GM12874 (cell line): ENCODE measurements around the gene CGB1.
A peak's percentile ranks its signal among the peaks of the same experiment; 100 is the strongest.

ENCODE experiments used
- CTCF ChIP-seq: IDR thresholded peaks from 2 replicates; pipeline ENCODE4 v1.5.1; 2011; ENCODE audit warnings: low read depth, mild to moderate bottlenecking, control low read depth, low read length, moderate library complexity; ENCODE audit not compliant: insufficient read depth

Gene CGB1

GRCh38 chr19:49004133-49004532 lies 32.6 kb downstream of the CGB1 start:
- TF ChIP-seq CTCF = no peak

GRCh38 chr19:48999481-49000325 lies 37.0 kb downstream of the CGB1 start:
- TF ChIP-seq CTCF = peak; percentile 82

GRCh38 chr19:48997972-48998371 lies 38.7 kb downstream of the CGB1 start:
- peak; percentile 66 for TF ChIP-seq CTCF

GRCh38 chr19:48994035-48994386 lies 42.7 kb downstream of the CGB1 start:
- TF ChIP-seq CTCF = no peak

GRCh38 chr19:48993175-48994034 lies 43.3 kb downstream of the CGB1 start, which contains the start of the genes GYS1 and RUVBL2:
Gene GYS1 (minus strand): TSS chr19:48993309. CDS start chr19:48993112, 197 bp downstream.
Gene RUVBL2 (plus strand): TSS chr19:48993887. CDS start chr19:48993912, 25 bp downstream.
- TF ChIP-seq CTCF = peak; percentile 99

GRCh38 chr19:48992581-48993174 lies 44.0 kb downstream of the CGB1 start:
- no peak for TF ChIP-seq CTCF
